Common myeloid progenitor, CD34-positive (primary cell): ENCODE measurements around the gene RPS10.
"Not testable (repeated sequence)": the region's sequence is repeated elsewhere in the genome, so short reads cannot be mapped to it uniquely, and the experiment has no call there.

Experiments
- CTCF ChIA-PET: fragments of 350-600 bp; sonication (Branson Sonifier 250); formaldehyde crosslinking; loops from one replicate; lab custom pipeline; 2021; ENCODE audit warnings: antibody characterized with exemption; lab: Charles Lee
- POLR2A ChIA-PET: fragments of 350-600 bp; sonication (Branson Sonifier 250); formaldehyde crosslinking; loops from one replicate; lab custom pipeline; 2021; ENCODE audit warnings: antibody characterized with exemption; lab: Charles Lee
- DNase-seq, 3 donors: peaks; one replicate each; pipeline versions ENCODE4 v3.0.0 to v3.0.0-alpha.2; 2013
- H3K27ac ChIP-seq, 2 experiments: 1 replicate in 1 of 2; 2 replicates in 1 of 2; pipeline ENCODE4 v1.7.0; 2013; ENCODE audit warnings: inconsistent platforms in 2 of 2, low read length in 2 of 2, mild to moderate bottlenecking in 2 of 2, low read depth in 1 of 2, moderate library complexity in 1 of 2; ENCODE audit not compliant: severe bottlenecking in 2 of 2, insufficient read depth in 1 of 2, poor library complexity in 1 of 2
- H3K27me3 ChIP-seq, 5 experiments: replicated peaks in 2 of 5; 1 replicate in 3 of 5; 2 replicates in 2 of 5; pipeline versions ENCODE4 v1.6.1 to v1.7.0; 2013; ENCODE audit warnings: low read length in 4 of 5, mild to moderate bottlenecking in 2 of 5, moderate library complexity in 2 of 5, inconsistent platforms in 1 of 5; ENCODE audit not compliant: insufficient read depth in 5 of 5, control insufficient read depth in 4 of 5
- H3K36me3 ChIP-seq, 4 experiments: 1 replicate in 2 of 4; 2 replicates in 2 of 4; pipeline versions ENCODE4 v1.6.1 to v1.7.0; 2013; ENCODE audit warnings: low read length in 3 of 4, control low read depth in 1 of 4, mild to moderate bottlenecking in 1 of 4; ENCODE audit not compliant: control insufficient read depth in 4 of 4, insufficient read depth in 4 of 4
- H3K4me1 ChIP-seq, 4 experiments: 1 replicate in 3 of 4; 2 replicates in 1 of 4; pipeline versions ENCODE4 v1.6.1 to v1.7.1; 2013; ENCODE audit warnings: low read length in 3 of 4, mild to moderate bottlenecking in 3 of 4, control low read depth in 1 of 4, inconsistent platforms in 1 of 4, moderate library complexity in 1 of 4; ENCODE audit not compliant: control insufficient read depth in 4 of 4, insufficient read depth in 4 of 4; ENCODE audit errors: control extremely low read depth in 1 of 4
- H3K4me3 ChIP-seq, 7 experiments: 1 replicate in 4 of 7; 2 replicates in 3 of 7; pipeline versions ENCODE4 v1.5.1 to v1.7.0; 2013; ENCODE audit warnings: mild to moderate bottlenecking in 7 of 7, low read length in 6 of 7, moderate library complexity in 6 of 7, inconsistent platforms in 2 of 7, low read depth in 2 of 7, control low read depth in 1 of 7; ENCODE audit not compliant: insufficient read depth in 4 of 7, control insufficient read depth in 1 of 7; ENCODE audit errors: extremely low read depth in 1 of 7
- H3K9me3 ChIP-seq, 5 experiments: 1 replicate in 4 of 5; 2 replicates in 1 of 5; pipeline versions ENCODE4 v1.6.1 to v1.7.1; 2013; ENCODE audit warnings: low read length in 4 of 5, mild to moderate bottlenecking in 2 of 5, inconsistent platforms in 1 of 5, low read depth in 1 of 5, moderate library complexity in 1 of 5; ENCODE audit not compliant: control insufficient read depth in 4 of 5, insufficient read depth in 2 of 5; ENCODE audit errors: control extremely low read depth in 1 of 5
- WGBS: methylation state at CpG from one replicate; pipeline ENCODE4 v1.1.5; 2013; ENCODE audit not compliant: insufficient coverage; 5-methylcytosine and 5-hydroxymethylcytosine counted together

The RPS10 gene

DNA sequence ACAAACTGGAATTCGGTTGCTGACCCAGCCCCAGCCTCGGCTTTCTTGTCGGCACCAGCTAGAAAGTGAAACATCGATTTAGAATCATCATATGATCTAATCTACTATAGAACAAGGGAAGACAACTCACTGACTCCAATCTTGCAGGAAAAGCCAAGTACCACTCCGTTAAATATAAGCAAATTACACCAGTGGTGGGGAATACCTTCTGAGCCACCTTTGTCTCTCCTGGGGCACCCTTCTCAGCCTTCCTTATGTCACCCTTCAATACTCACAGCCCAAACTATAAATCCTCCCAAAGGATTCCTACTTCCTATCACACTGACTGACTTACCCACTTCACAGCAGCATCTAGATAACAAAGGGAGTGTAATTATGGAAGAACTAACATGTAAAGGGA is 7.5 kb downstream of the RPS10 start:
- POLR2A ChIA-PET = no interaction called here
- DNase-seq = no peak
- Histone ChIP-seq H3K4me3 (no peak overlapping the region), H3K36me3 (peaks cover 23 to 78% (median 58%) of the 10 kb centered on the region in 4 experiments), H3K27me3 (no peaks in the 10 kb centered on the region), H3K9me3 (no peaks in the 10 kb centered on the region), H3K27ac (no peak overlapping the region), H3K4me1 (peaks cover 0 to 6% (median 2%) of the 10 kb centered on the region in 4 experiments)
- 93% methylated on average over 4 of the region's 5 CpGs for WGBS
- CTCF ChIA-PET = interaction anchor here (8.8 to 9.0 kb wide), 2 partner anchors 170 to 223 kb away, joined by 68 to 139 read pairs; partner anchors contain the start of gene SMIM29

DNA sequence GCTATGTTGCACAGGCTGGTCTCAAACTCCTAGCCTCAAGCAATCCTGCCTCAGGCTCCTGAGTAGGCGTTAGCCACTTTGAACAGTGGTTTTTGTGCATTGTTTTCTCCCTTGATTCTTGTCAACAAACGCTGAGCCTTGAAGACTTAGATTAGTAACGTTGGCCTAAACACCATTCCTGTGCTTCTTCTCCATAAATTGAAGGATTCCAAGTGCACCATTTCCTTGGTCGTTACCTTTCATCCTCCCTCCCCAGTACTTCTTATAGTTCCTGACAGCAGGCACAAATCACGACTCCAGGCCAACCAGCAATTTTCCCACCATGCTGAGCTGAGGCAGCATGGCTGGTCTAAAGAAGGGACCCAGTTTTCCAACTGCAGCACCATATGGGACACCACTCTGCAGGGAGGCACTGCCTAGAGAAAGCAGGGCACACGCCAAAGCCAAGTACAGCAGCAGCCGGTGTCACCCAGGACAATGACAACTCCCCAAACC is 8.9 kb downstream of the RPS10 start:
- no peaks in the 10 kb centered on the region for H3K9me3 ChIP-seq
- peaks cover 20 to 70% (median 44%) of the 10 kb centered on the region in 4 experiments for H3K36me3 ChIP-seq
- ChIA-PET CTCF (interaction anchor here (1.2 to 9.0 kb wide), 12 partner anchors 8 to 221 kb away, joined by 3 to 139 read pairs (median 18); partner anchors contain the start of genes RPS10 and SMIM29), POLR2A (no interaction called here)
- no peak overlapping the region for H3K4me3 ChIP-seq
- H3K27ac ChIP-seq = no peak overlapping the region
- no peaks in the 10 kb centered on the region for H3K27me3 ChIP-seq
- WGBS = 93% methylated on average over 6 of the region's 7 CpGs
- no peak for DNase-seq
- peaks cover 0 to 4% (median 2%) of the 10 kb centered on the region in 4 experiments for H3K4me1 ChIP-seq

DNA sequence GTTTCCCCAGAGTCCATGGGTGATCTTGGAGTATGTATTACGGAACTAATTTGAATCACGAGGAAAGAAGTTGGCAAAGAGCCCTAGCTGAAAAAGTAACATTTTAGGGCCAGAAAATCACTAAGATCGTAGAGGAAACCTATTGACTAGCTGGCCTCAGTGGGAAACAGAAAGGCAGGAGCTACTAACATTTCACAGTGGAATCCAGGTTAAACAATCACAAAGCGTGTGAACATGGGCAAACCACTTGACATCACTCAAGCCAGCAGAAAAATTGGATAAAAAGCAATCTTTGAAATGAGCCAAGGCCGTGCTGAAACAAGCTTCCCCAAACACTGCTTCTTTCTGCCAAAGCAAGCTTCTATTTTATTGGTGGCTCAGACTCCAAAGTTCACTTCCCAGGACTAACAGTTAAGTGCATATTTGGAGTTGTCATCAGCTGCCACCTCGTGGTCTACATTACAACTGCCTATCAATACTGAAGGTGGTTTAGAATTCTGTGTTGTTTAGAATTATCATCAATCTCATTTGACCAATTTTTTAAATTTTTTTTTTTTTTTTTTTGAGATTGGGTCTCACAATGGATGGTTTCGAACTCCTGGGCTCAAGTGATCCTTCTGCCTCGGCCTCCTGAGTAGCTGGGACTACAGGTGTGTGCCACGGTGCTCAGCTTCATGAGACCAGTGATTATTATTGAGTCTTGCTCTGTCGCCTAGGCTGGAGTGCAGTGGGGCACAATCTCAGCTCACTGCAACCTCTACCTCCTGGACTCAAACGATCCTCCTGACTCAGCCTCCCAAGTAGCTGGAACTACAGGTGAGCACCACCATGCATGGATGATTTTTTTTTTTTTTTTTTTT is 10.6 kb downstream of the RPS10 start:
- Histone ChIP-seq H3K9me3 (no peaks in the 10 kb centered on the region), H3K36me3 (peaks cover 15 to 56% (median 31%) of the 10 kb centered on the region in 4 experiments), H3K4me3 (no peak overlapping the region), H3K4me1 (peaks cover 0 to 4% (median 2%) of the 10 kb centered on the region in 4 experiments), H3K27ac (no peak overlapping the region), H3K27me3 (no peaks in the 10 kb centered on the region)
- ChIA-PET CTCF (interaction anchor here (0.5 to 9.0 kb wide), 55 partner anchors 10 to 305 kb away, joined by 3 to 139 read pairs (median 5); partner anchors contain the start of genes HMGA1, RPS10 and SMIM29), POLR2A (interaction anchor here (0.6 to 1.5 kb wide), 7 partner anchors 10 to 438 kb away, joined by 3 to 15 read pairs (median 4); partner anchors contain the start of genes HMGA1, RPS10 and SMIM29)
- WGBS = 68% methylated on average over 8 of the region's 11 CpGs
- DNase-seq = peak; percentile 89 to 94 (median 93)

DNA sequence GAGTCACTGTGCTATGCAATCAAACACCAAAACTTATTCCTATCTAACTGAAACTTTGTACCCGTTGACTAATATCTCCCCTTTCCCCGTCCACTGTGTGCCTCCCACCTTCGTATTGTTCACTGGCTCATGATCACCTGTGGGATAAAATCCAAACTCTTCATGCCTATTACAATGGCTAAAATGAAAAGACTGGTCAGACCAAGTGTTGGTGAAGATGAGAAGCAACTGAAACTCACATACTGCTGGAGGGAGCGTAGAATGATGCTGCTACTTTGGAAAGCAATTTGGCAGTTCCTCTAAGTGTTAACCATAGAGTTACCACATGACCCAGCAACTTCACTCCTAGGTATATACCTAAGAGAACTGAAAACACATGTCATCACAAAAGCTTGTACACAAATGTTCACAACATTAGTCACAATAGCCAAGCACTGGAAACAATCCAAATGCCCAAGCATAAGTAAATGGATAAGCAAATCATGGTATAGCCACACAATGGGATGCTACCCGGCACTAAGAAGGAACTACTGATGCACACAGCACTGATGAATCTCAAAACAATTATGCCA is 13.1 kb downstream of the RPS10 start:
- Histone ChIP-seq H3K4me3 (no peak overlapping the region), H3K36me3 (peaks cover 9 to 38% (median 12%) of the 10 kb centered on the region in 4 experiments), H3K4me1 (peaks cover 0 to 4% (median 2%) of the 10 kb centered on the region in 4 experiments), H3K27me3 (no peaks in the 10 kb centered on the region), H3K27ac (no peak overlapping the region), H3K9me3 (no peaks in the 10 kb centered on the region)
- DNase-seq = no peak
- ChIA-PET POLR2A (no interaction called here), CTCF (interaction anchor here (9.0 kb wide), 1 partner anchor 164 kb away, joined by 139 read pairs; the partner anchor contains the start of gene SMIM29)
- 100% methylated on average over 5 of the region's 5 CpGs for WGBS

DNA sequence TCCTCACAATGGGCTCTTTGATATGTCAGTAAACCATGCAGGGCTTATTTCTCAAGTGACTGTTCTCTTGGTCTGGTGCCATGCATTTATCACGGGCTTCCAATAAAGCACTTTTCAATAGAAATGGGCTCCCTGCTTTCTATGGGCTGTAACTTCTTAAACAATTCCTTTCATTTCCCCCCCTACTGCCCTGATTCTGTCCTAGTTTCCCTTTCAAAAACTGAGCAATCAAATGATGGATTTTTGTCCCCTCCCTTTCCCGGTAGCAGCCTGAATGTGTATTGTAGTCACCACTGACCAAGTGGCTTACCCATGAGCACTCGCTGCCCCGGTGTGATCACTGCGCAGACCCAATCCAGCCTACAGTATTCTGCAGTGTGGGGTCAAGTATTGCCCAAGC is 13.9 kb downstream of the RPS10 start:
- ChIA-PET POLR2A (no interaction called here), CTCF (interaction anchor here (1.0 to 9.0 kb wide), 2 partner anchors 163 kb away, joined by 3 to 139 read pairs; partner anchors contain the start of gene SMIM29)
- 95% methylated on average over 3 of the region's 5 CpGs for whole genome bisulfite sequencing
- H3K4me3 ChIP-seq = no peak overlapping the region
- H3K27me3 ChIP-seq = no peaks in the 10 kb centered on the region
- peaks cover 4 to 31% (median 7%) of the 10 kb centered on the region in 4 experiments for H3K36me3 ChIP-seq
- peaks cover 0 to 4% (median 2%) of the 10 kb centered on the region in 4 experiments for H3K4me1 ChIP-seq
- no peak for DNase-seq
- H3K27ac ChIP-seq = no peak overlapping the region
- no peaks in the 10 kb centered on the region for H3K9me3 ChIP-seq

DNA sequence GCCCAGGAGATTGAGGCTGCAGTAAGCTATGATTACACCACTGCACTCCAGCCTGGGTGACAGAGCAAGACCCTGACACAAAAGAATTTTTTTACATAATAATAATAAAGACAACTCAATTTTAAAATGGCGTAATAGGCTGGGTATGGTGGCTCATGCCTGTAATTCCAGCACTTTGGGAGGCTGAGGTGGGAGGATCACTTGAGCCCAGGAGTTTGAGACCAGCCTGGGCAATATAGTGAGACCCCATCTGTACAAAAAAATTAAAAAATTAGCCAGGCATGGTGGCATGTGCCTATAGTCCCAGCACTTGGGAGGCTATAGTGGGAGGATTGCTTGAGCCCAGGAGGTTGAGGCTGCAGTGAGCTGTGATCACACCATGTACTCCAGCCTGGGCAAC is 18.0 kb downstream of the RPS10 start:
- H3K4me3 ChIP-seq, CTCF ChIA-PET, H3K27ac ChIP-seq, H3K9me3 ChIP-seq, H3K36me3 ChIP-seq, H3K4me1 ChIP-seq, POLR2A ChIA-PET, DNase-seq, H3K27me3 ChIP-seq: not testable (repeated sequence)
- WGBS = no CpG with 5 or more reads among the region's 1 CpG
